H9 (cell line): Measurements from ENCODE around the gene STAT2. TPM values are rescaled to one million over a fixed set of nuclear protein-coding genes. Genes with fewer than 3 reads are reported as not detected.
"Not testable (repeated sequence)": the region's sequence is repeated elsewhere in the genome, so short reads cannot be mapped to it uniquely, and the experiment has no call there.

Experiments
- DNase-seq: peaks from one replicate; pipeline ENCODE4 v3.0.0-alpha.2; 2017
- H2AFZ ChIP-seq: one replicate; pipeline ENCODE4 v1.6.1; 2013; ENCODE audit warnings: mild to moderate bottlenecking, low read length, control low read depth, moderate library complexity
- H2AK5ac ChIP-seq: 2 replicates; pipeline ENCODE4 v1.6.1; 2013; ENCODE audit warnings: low read length, control low read depth, mixed read lengths; ENCODE audit not compliant: insufficient read length
- H2BK120ac ChIP-seq: one replicate; pipeline ENCODE4 v1.6.1; 2013; ENCODE audit warnings: low read depth, mild to moderate bottlenecking, low read length, control low read depth, inconsistent platforms; ENCODE audit not compliant: poor library complexity, severe bottlenecking
- H2BK12ac ChIP-seq: 2 replicates; pipeline ENCODE4 v1.6.1; 2013; ENCODE audit warnings: low read length, control low read depth, mixed read lengths, low read depth; ENCODE audit not compliant: insufficient read length
- H2BK15ac ChIP-seq: 2 replicates; pipeline ENCODE4 v1.6.1; 2013; ENCODE audit warnings: low read depth, low read length, control low read depth
- H2BK20ac ChIP-seq: one replicate; pipeline ENCODE4 v1.6.1; 2013; ENCODE audit warnings: low read depth, mild to moderate bottlenecking, low read length, control low read depth, inconsistent platforms; ENCODE audit not compliant: poor library complexity, severe bottlenecking
- H2BK5ac ChIP-seq: 2 replicates; pipeline ENCODE4 v1.6.1; 2013; ENCODE audit warnings: low read length, control low read depth, mixed read lengths; ENCODE audit not compliant: insufficient read length
- H3K14ac ChIP-seq: 2 replicates; pipeline ENCODE4 v1.6.1; 2013; ENCODE audit warnings: low read length, control low read depth; ENCODE audit not compliant: insufficient read depth
- H3K18ac ChIP-seq: 2 replicates; pipeline ENCODE4 v1.6.1; 2013; ENCODE audit warnings: low read depth, mild to moderate bottlenecking, mixed read lengths, low read length, control low read depth; ENCODE audit not compliant: insufficient read length
- H3K23ac ChIP-seq: 2 replicates; pipeline ENCODE4 v1.6.1; 2013; ENCODE audit warnings: low read length, control low read depth, mixed read lengths, low read depth; ENCODE audit not compliant: insufficient read length
- H3K23me2 ChIP-seq: 2 replicates; pipeline ENCODE4 v1.6.1; 2013; ENCODE audit warnings: low read depth, mild to moderate bottlenecking, mixed read lengths, low read length, control low read depth; ENCODE audit not compliant: insufficient read length, poor library complexity, severe bottlenecking
- H3K27ac ChIP-seq: 2 replicates; pipeline ENCODE4 v1.5.1; 2013; ENCODE audit warnings: low read length, control low read depth, mixed read lengths, low read depth; ENCODE audit not compliant: insufficient read length
- H3K27me3 ChIP-seq: 2 replicates; pipeline ENCODE4 v1.6.1; 2013; ENCODE audit warnings: low read length, control low read depth, inconsistent platforms; ENCODE audit not compliant: insufficient read depth
- H3K4ac ChIP-seq: 2 replicates; pipeline ENCODE4 v1.6.1; 2013; ENCODE audit warnings: low read depth, mild to moderate bottlenecking, control low read depth, inconsistent platforms, low read length, moderate library complexity
- H3K4me1 ChIP-seq: 2 replicates; pipeline ENCODE4 v1.6.1; 2013; ENCODE audit warnings: low read length, control low read depth, inconsistent platforms; ENCODE audit not compliant: insufficient read depth
- H3K4me2 ChIP-seq: 2 replicates; pipeline ENCODE4 v1.6.1; 2013; ENCODE audit warnings: low read length, control low read depth, mixed read lengths; ENCODE audit not compliant: insufficient read length, insufficient read depth
- H3K56ac ChIP-seq: 2 replicates; pipeline ENCODE4 v1.6.1; 2013; ENCODE audit warnings: low read depth, mild to moderate bottlenecking, mixed read lengths, low read length, control low read depth; ENCODE audit not compliant: insufficient read length
- H3K79me1 ChIP-seq: 2 replicates; pipeline ENCODE4 v1.6.1; 2013; ENCODE audit warnings: low read depth, mild to moderate bottlenecking, moderate library complexity, low read length, control low read depth, inconsistent platforms; ENCODE audit not compliant: insufficient read depth, poor library complexity, severe bottlenecking
- H3K79me2 ChIP-seq: 2 replicates; pipeline ENCODE4 v1.6.1; 2013; ENCODE audit warnings: low read length, control low read depth, inconsistent platforms; ENCODE audit not compliant: insufficient read depth
- H3K9ac ChIP-seq: 2 replicates; pipeline ENCODE4 v1.6.1; 2013; ENCODE audit warnings: low read length, control low read depth, mixed read lengths; ENCODE audit not compliant: insufficient read length; ENCODE audit errors: extremely low read depth
- H3K9me3 ChIP-seq: one replicate; pipeline ENCODE4 v1.6.1; 2013; ENCODE audit warnings: low read depth, low read length, inconsistent platforms; ENCODE audit not compliant: control insufficient read depth
- H3T11ph ChIP-seq: one replicate; pipeline ENCODE4 v1.6.1; 2013; ENCODE audit warnings: mild to moderate bottlenecking, low read length, control low read depth, inconsistent platforms
- H4K20me1 ChIP-seq: one replicate; pipeline ENCODE4 v1.6.1; 2013; ENCODE audit not compliant: control insufficient read depth, insufficient read length, insufficient read depth
- H4K5ac ChIP-seq: 2 replicates; pipeline ENCODE4 v1.6.1; 2013; ENCODE audit warnings: low read depth, mild to moderate bottlenecking, mixed read lengths, low read length, control low read depth; ENCODE audit not compliant: insufficient read length
- H4K8ac ChIP-seq: replicated peaks from 2 replicates; pipeline ENCODE4 v1.6.1; 2013; ENCODE audit warnings: low read length, control low read depth, mixed read lengths, low read depth; ENCODE audit not compliant: insufficient read length
- H4K91ac ChIP-seq: 2 replicates; pipeline ENCODE4 v1.6.1; 2013; ENCODE audit warnings: low read depth, mild to moderate bottlenecking, moderate library complexity, mixed read lengths, low read length, control low read depth; ENCODE audit not compliant: insufficient read length
- H3K27ac Mint-ChIP-seq, 3 experiments: 2 replicates in 2 of 3; 3 replicates in 1 of 3; pipeline ENCODE4 v1.8.0; 2020 to 2021; ENCODE audit warnings: mixed read lengths in 3 of 3, mild to moderate bottlenecking in 1 of 3, moderate library complexity in 1 of 3
- H3K27me3 Mint-ChIP-seq: 2 replicates; pipeline ENCODE4 v1.8.0; 2021; ENCODE audit warnings: low read depth, mild to moderate bottlenecking, moderate library complexity, mixed read lengths
- H3K36me3 Mint-ChIP-seq, 3 experiments: 2 replicates in 2 of 3; 3 replicates in 1 of 3; pipeline ENCODE4 v1.8.0; 2020 to 2021; ENCODE audit warnings: low read depth in 3 of 3, mixed read lengths in 3 of 3; ENCODE audit not compliant: insufficient read depth in 1 of 3
- H3K4me1 Mint-ChIP-seq, 2 experiments: 2 replicates each; pipeline ENCODE4 v1.8.0; 2020; ENCODE audit warnings: mixed read lengths in 2 of 2
- H3K4me3 Mint-ChIP-seq, 2 experiments: 2 replicates in 1 of 2; 3 replicates in 1 of 2; pipeline ENCODE4 v1.8.0; 2020 to 2021; ENCODE audit warnings: mild to moderate bottlenecking in 2 of 2, mixed read lengths in 2 of 2, moderate library complexity in 1 of 2
- H3K9me3 Mint-ChIP-seq, 2 experiments: 2 replicates in 1 of 2; 3 replicates in 1 of 2; pipeline ENCODE4 v1.8.0; 2020; ENCODE audit warnings: mild to moderate bottlenecking in 2 of 2, mixed read lengths in 2 of 2, moderate library complexity in 1 of 2
- WGBS: extraction: QIAGEN DNeasy Blood & Tissue Kit; methylation state at CpG from one replicate; pipeline ENCODE4 v1.1.7; 2013; ENCODE audit warnings: missing lambda C conversion rate, low lambda C conversion rate, mixed read lengths; ENCODE audit not compliant: insufficient read length; ENCODE audit errors: extremely low coverage; 5-methylcytosine and 5-hydroxymethylcytosine counted together
- total RNA-seq: library from RNA; stranded (reverse); gene quantifications from 2 replicates; pipeline ENCODE4 v1.2.1, GENCODE V29; 2021
- TF ChIP-seq, protein P1 (sequence below): fragments of 200-600 bp; sonication (generic); conservative IDR thresholded peaks from 3 replicates; pipeline ENCODE4 v1.8.0; 2021; ENCODE audit warnings: antibody characterized with exemption, mild to moderate bottlenecking

Gene STAT2
- total RNA-seq, 1 experiment from 2014 or later, result 47.8 TPM

DNA sequence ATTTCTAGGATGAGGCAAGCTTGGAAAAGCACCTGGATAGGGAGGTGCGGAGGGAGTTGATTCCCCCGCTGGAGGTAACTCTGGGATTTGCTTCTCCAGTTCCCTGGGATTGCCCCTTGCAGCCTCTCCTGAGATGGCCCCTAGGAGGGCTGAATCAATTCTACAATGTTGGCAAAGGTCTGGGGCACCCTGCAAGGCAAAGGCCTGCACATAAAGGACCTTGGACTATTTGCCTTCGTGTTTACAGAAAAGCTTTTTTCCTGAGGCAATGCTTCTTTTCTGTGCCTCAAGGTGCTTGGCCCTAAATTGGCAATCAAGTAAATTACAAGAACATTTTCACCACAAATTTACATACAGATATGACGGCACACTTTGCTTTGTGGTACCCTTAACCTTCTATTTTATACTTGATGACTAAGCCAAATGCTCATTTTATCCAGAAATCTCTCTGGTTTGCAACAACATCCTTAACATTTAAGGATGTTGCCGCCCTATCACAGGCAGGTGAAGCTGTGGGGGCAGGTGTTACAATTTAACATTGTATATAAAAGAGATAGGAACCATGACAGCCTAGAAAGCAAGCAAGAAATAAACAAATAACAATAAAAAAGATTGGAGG lies 49.0 kb upstream of the STAT2 start:
- H3K4me3 Mint-ChIP-seq, result no peak overlapping the region
- Histone ChIP-seq H2BK120ac (no peak overlapping the region), H2BK5ac (no peak overlapping the region), H4K91ac (no peak overlapping the region), H3K4me1 (no peaks in the 10 kb centered on the region), H4K20me1 (no peaks in the 10 kb centered on the region), H3T11ph (no peak overlapping the region), H4K8ac (no peak overlapping the region), H3K4me2 (no peak overlapping the region), H2BK20ac (no peak overlapping the region), H3K14ac (no peak overlapping the region), H2AK5ac (no peak overlapping the region), H3K4ac (no peak overlapping the region), H3K23ac (no peak overlapping the region), H3K56ac (no peak overlapping the region), H3K79me1 (no peaks in the 10 kb centered on the region), H3K27me3 (no peaks in the 10 kb centered on the region), H3K18ac (no peak overlapping the region), H2AFZ (no peak overlapping the region), H4K5ac (no peak overlapping the region), H2BK12ac (no peak overlapping the region), H3K9ac (no peak overlapping the region), H2BK15ac (no peak overlapping the region), H3K27ac (no peak overlapping the region), H3K79me2 (no peaks in the 10 kb centered on the region), H3K23me2 (no peaks in the 10 kb centered on the region), H3K9me3 (no peaks in the 10 kb centered on the region)
- H3K27ac Mint-ChIP-seq, result no peak overlapping the region
- no peaks in the 10 kb centered on the region for H3K9me3 Mint-ChIP-seq
- no CpG with 5 or more reads among the region's 5 CpGs for WGBS
- peaks cover 0 to 2% of the 10 kb centered on the region in 2 experiments; a peak in 1 of 4 replicates for H3K4me1 Mint-ChIP-seq
- TF ChIP-seq, protein P1, sequence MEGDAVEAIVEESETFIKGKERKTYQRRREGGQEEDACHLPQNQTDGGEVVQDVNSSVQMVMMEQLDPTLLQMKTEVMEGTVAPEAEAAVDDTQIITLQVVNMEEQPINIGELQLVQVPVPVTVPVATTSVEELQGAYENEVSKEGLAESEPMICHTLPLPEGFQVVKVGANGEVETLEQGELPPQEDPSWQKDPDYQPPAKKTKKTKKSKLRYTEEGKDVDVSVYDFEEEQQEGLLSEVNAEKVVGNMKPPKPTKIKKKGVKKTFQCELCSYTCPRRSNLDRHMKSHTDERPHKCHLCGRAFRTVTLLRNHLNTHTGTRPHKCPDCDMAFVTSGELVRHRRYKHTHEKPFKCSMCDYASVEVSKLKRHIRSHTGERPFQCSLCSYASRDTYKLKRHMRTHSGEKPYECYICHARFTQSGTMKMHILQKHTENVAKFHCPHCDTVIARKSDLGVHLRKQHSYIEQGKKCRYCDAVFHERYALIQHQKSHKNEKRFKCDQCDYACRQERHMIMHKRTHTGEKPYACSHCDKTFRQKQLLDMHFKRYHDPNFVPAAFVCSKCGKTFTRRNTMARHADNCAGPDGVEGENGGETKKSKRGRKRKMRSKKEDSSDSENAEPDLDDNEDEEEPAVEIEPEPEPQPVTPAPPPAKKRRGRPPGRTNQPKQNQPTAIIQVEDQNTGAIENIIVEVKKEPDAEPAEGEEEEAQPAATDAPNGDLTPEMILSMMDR, result no peak
- no peaks in the 10 kb centered on the region for H3K27me3 Mint-ChIP-seq
- H3K36me3 Mint-ChIP-seq, result no peaks in the 10 kb centered on the region; a peak in 1 of 7 replicates
- DNase-seq, result no peak

DNA sequence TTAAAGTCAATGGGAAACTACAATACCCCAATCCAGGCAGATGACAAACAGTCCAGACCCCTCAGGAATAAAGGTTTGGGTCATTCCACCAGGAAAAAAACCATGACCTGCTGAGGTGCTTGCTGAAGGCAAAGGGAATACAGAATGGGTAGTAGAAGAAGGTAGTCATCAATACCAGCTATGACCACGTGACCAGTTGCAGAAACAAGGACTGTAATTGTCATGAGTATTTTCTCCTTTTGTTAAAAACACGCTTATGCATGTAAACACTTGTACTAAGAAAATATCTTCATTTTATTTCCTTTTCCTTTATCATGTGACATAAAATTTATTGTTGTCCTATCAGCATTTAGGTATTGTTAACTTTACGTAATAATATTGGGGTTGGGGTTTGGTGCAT lies 44.3 kb upstream of the STAT2 start:
- DNase-seq, H3K4me3 Mint-ChIP-seq, H3K9me3 Mint-ChIP-seq, H2BK5ac ChIP-seq, H3T11ph ChIP-seq, H4K91ac ChIP-seq, H2BK15ac ChIP-seq, H4K5ac ChIP-seq, H2AK5ac ChIP-seq, H2AFZ ChIP-seq, H3K14ac ChIP-seq, H3K36me3 Mint-ChIP-seq, H3K4ac ChIP-seq, H3K18ac ChIP-seq, H3K56ac ChIP-seq, H4K20me1 ChIP-seq, H2BK20ac ChIP-seq, H4K8ac ChIP-seq, H3K27ac ChIP-seq, H3K23me2 ChIP-seq, H3K27me3 ChIP-seq, H3K9ac ChIP-seq, H3K27me3 Mint-ChIP-seq, H3K79me2 ChIP-seq, H3K4me2 ChIP-seq, H3K23ac ChIP-seq, H3K9me3 ChIP-seq, H2BK120ac ChIP-seq, H2BK12ac ChIP-seq, H3K4me1 ChIP-seq, H3K27ac Mint-ChIP-seq, H3K79me1 ChIP-seq: not testable (repeated sequence)
- H3K4me1 Mint-ChIP-seq, result peaks cover 8 to 12% of the 10 kb centered on the region in 2 experiments; a peak in 3 of 4 replicates
- no CpG with 5 or more reads among the region's 3 CpGs for WGBS
